ENCODE results near the gene WASHC4.

WASHC4 gene

GRCh38 chr12:105107494-105108371 lies at the start of gene WASHC4:
WASHC4 (plus strand) TSS chr12:105107731; CDS start chr12:105107801, 70 bp downstream.
- DNase-seq (ENCODE audit: low read depth in 2 of 2): peak; percentile 86 to 93

GRCh38 chr12:105060715-105061378 lies 46.7 kb upstream of the WASHC4 start:
- DNase-seq (ENCODE audit: low read depth in 2 of 2): no peak

GRCh38 chr12:105064564-105065178 lies 42.9 kb upstream of the WASHC4 start:
- DNase-seq (ENCODE audit: low read depth in 2 of 2): no peak

- DNase-seq (ENCODE audit: low read depth in 2 of 2): no peak
Measured at GRCh38 chr12:105067511-105068031, 40.0 kb upstream of the WASHC4 start.

GRCh38 chr12:105069936-105070702 lies 37.4 kb upstream of the WASHC4 start:
- DNase-seq (ENCODE audit: low read depth in 2 of 2): no peak

- DNase-seq (ENCODE audit: low read depth in 2 of 2): no peak
Measured at GRCh38 chr12:105071981-105072380, 35.5 kb upstream of the WASHC4 start.

- no peak for DNase-seq (ENCODE audit: low read depth in 2 of 2)
Measured at GRCh38 chr12:105072888-105073488, 34.5 kb upstream of the WASHC4 start.

- DNase-seq (ENCODE audit: low read depth in 2 of 2): no peak
Measured at GRCh38 chr12:105076098-105076497, 31.4 kb upstream of the WASHC4 start.

GRCh38 chr12:105076913-105077312 lies 30.6 kb upstream of the WASHC4 start:
- no peak for DNase-seq (ENCODE audit: low read depth in 2 of 2)

- no peak for DNase-seq (ENCODE audit: low read depth in 2 of 2)
Measured at GRCh38 chr12:105077435-105077834, 30.1 kb upstream of the WASHC4 start.

GRCh38 chr12:105078712-105079570 lies 28.6 kb upstream of the WASHC4 start:
- no peak for DNase-seq (ENCODE audit: low read depth in 2 of 2)

- no peak for DNase-seq (ENCODE audit: low read depth in 2 of 2)
Measured at GRCh38 chr12:105083031-105083430, 24.5 kb upstream of the WASHC4 start.

- peak in 1 of 2 donors; percentile 2 for DNase-seq (ENCODE audit: low read depth in 2 of 2)
Measured at GRCh38 chr12:105083551-105084105, 23.9 kb upstream of the WASHC4 start.

GRCh38 chr12:105084251-105085250 lies 23.0 kb upstream of the WASHC4 start, which contains the start of gene ALDH1L2:
ALDH1L2 (minus strand) TSS chr12:105084458; CDS start chr12:105084436, 22 bp downstream.
- DNase-seq (ENCODE audit: low read depth in 2 of 2): peak; percentile 60 to 64

GRCh38 chr12:105085501-105085900 lies 22.0 kb upstream of the WASHC4 start:
- DNase-seq (ENCODE audit: low read depth in 2 of 2): no peak

- DNase-seq (ENCODE audit: low read depth in 2 of 2): no peak
Measured at GRCh38 chr12:105089817-105090216, 17.7 kb upstream of the WASHC4 start.

- DNase-seq (ENCODE audit: low read depth in 2 of 2): no peak
Measured at GRCh38 chr12:105090361-105090760, 17.2 kb upstream of the WASHC4 start.

- no peak for DNase-seq (ENCODE audit: low read depth in 2 of 2)
Measured at GRCh38 chr12:105091476-105092206, 15.9 kb upstream of the WASHC4 start.

All from stimulated activated CD4-positive, alpha-beta T cell treated with anti-CD3 and anti-CD28 coated beads, Interleukin-4, amount 100 ng/mL, for 48 hours (primary cell).